NT2/D1 (cell line): ENCODE measurements around the gene ARL8B.

ENCODE experiments used
- SUZ12 ChIP-seq: IDR thresholded peaks from 2 replicates; pipeline ENCODE4 v1.6.1; 2011; ENCODE audit not compliant: insufficient read length, insufficient read depth; ENCODE audit errors: extremely low read depth
- ZNF274 ChIP-seq: IDR thresholded peaks from 2 replicates; pipeline ENCODE4 v1.6.1; 2011; ENCODE audit warnings: mild to moderate bottlenecking, low read depth, low read length

DNA sequence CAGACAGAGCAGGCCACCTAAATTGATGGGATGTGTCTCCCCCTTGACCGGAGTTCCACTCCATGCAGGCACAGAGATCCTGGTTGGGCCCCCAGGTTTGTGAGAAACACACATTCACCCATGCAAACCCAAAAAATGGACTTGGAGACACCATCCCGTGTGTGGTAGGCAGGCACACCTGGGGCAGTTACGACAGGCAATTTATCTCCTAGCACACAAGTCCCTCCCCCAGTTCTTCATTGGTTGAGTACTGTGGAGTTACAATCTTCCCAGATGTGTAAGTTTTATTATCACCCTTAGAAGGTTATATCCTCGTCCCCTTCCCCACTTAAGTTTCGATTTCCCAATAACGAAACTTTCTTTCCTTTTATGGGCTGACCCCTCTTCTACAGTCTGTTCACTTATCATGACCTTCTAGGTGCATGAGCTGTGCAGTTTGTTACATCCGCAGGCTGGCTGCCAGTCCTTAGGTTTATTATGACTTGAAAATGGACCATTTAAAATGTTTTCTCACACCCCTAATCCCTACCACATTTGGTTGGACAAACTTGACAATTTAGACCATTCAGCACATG lies 27.3 kb downstream of the ARL8B start:
- TF ChIP-seq ZNF274, result no peak
- no peak for TF ChIP-seq SUZ12
